Measurements from ENCODE around the gene GHRHR.
A peak's percentile ranks its signal among the peaks of the same experiment; 100 is the strongest.

Gene GHRHR

DNA sequence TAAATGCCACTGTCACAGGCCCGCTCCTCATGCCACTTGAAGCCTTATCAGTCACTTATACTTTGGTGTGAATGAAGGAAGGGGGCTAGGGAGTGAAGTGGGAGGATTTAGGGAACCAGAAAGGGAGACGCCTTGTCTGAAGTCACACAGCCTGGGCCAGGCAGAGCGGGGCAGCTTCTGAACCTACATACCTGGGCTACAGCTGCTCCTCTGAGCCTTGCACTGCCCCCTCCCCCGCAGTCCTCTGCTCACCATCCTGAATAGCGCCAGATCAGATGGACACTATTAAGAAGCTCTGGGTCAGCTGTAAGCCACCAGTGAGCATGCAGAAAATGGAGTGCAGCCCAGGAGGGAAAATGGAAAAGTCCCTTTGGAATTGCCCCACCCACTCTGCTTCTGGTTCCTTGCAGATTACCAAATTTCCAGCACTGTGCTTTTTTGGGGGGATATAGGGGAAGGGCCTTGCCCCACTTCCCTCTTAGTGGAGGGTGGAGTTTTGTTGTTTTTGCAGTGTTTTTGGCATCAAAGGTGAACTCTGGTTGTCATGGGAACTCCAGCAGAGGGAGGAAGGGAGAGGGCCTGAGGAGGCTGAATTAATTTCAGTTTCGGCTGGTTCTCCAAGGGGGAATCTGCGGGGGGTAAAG, 53.4 kb downstream of the GHRHR start:
- DNase-seq: no peak

- no peak for DNase-seq
These were observed 54.0 kb downstream of the GHRHR start for GRCh38 chr7:31017721-31018120.

DNA sequence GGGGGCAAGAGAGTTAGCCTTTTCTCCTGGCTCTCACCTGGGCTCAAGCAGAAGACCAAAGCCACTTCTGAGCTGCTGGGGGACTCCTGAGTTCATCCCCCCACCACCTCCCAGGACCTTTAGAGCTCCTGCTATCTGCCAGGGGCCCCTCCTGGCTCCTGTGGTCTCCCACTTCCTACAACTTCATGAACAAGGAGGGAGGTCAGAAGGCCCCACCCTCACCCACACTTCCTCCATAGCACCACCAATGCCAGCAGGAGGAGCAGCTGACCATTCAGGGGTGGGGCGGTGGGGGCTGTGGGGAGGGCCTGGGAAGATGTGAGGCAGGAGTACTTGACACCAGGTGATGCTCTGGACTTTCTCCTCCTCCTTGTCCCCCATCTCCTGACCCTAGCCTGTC, 55.8 kb downstream of the GHRHR start:
- peak; percentile 19 for DNase-seq

- no peak for DNase-seq
These were observed 56.4 kb downstream of the GHRHR start for GRCh38 chr7:31020161-31020560.

DNA sequence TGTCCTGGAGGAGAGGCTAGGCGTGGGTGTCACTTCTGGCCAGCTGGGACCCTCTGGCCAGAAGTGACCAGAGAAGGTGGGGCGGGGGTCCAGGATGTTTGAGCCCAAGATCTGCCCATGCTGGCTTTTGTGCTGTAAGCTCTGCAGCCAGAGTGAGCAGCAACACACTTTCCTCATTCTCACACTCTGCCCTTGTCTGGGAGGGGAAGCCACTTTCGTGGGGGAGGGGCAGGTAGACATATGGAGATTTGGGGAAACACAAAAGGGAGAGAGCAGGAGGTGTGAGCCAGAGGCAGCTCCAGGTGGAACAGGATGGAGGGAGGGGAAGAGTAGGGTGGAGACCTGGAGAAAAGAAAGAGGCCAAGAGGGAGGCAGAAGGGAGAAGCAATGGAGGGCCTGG, 56.9 kb downstream of the GHRHR start:
- no peak for DNase-seq

GRCh38 chr7:31022117-31022516, 58.4 kb downstream of the GHRHR start:
- DNase-seq: no peak

DNA sequence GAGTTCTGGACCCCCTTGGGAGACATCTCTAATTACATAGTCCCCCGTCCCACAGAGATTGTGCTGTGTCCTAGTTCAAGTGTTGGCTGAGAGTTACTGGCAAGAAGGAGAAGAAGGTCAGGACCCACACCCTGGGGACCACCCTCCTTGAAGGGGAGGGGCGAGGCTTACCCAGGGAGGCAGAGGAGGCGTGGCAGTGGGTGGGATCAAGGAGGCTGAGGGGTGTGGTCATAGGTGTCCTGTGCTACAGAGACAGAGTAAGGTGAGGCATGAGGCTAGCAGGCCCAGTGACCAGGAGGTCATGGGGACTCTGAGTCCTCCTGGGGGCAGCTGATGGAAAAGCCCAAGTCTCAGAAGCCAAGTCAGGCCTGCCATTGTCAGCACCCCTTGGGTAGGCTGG, 59.0 kb downstream of the GHRHR start:
- DNase-seq: no peak

DNA sequence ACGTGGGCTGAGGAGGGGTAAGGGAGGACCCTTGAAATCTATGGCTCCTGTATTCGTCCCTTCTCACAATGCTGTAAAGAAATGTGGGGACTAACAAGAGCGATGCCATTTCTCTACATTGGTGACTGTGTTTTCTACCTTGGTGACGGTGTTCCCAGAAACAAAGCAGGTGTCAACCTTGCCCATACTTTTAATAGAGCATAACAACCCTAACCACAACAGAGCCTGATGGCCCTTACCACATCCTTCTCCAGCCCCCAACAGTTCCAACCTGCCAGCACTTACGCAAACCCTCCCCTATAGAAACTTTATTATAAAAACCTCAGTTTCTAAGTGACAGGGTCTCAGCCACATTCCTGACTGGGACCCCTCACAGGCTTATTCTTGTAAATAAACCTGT, 60.1 kb downstream of the GHRHR start:
- DNase-seq: no peak

DNA sequence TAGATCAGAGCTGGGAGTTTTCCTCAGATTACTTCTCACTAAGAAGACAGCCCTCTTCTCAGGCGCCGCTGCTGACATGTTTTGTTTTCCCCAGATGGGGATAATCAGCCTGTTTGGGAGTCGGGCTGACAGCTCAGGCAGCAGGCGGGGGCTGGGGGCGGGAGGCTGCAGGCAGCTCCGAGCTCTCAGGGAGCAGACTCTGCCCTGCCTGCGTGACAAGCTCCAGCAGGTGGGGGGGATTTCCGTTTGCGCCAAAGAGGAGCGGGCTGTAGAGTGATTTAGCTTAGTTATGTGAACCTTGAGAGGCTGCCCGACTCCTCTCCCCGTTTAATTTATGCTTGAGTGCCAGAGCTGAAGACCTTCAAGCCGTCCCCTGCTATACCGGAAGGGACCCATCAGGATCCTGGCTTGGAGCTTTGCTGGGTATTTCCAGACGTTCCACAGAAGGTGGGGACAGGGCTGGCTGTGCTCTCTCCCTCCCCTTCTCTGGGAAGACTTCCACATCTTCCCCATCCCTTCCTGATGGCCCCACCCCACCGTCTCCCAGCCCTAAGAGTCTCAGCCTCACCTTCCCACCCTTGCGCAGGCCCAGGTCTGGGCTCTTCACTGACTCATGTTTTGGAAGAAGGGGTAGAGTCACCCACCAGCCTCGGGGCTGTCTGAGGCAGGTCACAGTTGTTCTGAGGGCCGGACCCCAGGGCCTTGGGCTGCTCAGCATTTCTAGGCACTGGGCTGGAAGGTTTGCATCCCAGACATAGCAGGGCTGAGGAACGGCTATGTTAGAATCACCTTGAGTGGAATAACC, 63.6 kb downstream of the GHRHR start:
- DNase-seq: no peak

DNA sequence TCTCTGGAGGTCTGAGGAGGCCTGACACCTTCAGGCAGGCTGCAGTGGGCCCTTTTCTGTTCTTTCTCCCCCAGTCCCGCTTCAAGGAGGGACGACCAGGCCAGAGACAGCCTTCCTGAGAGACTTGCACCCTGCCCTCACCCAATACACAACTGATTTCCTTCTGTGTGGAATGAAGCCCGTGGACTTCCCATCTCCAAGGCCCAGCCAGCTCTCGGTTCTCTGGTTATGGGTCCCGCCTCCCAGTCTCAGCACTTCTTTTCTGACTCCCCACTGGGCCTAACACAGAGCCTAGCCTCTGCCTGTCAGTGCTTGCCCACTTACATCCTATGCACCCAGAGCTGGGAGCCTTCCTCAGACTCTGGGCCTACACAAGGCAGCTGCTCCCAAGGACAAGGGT, 64.3 kb downstream of the GHRHR start:
- no peak for DNase-seq

GRCh38 chr7:31028417-31028992, 64.8 kb downstream of the GHRHR start:
- no peak for DNase-seq
